ENCODE results near the gene TMTC2.

TMTC2 gene

GRCh38 chr12:82682851-82683261, 3.9 kb upstream of the TMTC2 start:
- no peak for FAIRE-seq

GRCh38 chr12:82685790-82686167, 927 bp upstream of the TMTC2 start:
- FAIRE-seq: no peak

GRCh38 chr12:82687021-82688011, 610 bp downstream of the TMTC2 start:
- no peak for FAIRE-seq

DNA sequence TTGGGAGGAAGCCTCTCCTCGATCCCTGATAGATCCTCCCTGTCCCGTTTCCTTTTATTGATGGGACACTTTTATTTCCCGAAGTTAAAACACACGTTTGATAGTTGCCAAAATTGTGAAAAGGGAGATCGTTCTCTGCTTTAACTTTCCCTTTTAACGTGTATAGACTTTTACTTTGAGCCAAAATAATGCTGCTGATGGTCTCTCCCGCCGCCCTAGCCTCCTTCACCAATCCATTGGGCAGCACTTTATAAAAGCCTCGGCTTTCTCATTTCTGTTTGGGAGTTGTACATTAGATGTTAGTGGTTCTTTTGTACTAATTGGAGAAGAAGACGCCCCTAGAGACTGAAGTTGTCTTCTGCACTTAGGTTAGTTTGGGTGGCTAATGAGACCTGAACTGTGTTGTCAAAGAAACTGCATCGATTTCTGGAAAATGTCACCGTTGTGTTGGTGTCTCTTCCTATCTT, 1.4 kb downstream of the TMTC2 start:
- no peak for FAIRE-seq

- FAIRE-seq: no peak
Observed at GRCh38 chr12:82688596-82688995, 1.9 kb downstream of the TMTC2 start.

GRCh38 chr12:82690006-82690405, 3.3 kb downstream of the TMTC2 start:
- FAIRE-seq: no peak

- FAIRE-seq: no peak
Observed at GRCh38 chr12:82691513-82691912, 4.8 kb downstream of the TMTC2 start.

- no peak for FAIRE-seq
Observed at GRCh38 chr12:82694276-82694675, 7.6 kb downstream of the TMTC2 start.

GRCh38 chr12:82694970-82695369, 8.3 kb downstream of the TMTC2 start:
- no peak for FAIRE-seq

- no peak for FAIRE-seq
Observed at GRCh38 chr12:82695531-82695930, 8.8 kb downstream of the TMTC2 start.

DNA sequence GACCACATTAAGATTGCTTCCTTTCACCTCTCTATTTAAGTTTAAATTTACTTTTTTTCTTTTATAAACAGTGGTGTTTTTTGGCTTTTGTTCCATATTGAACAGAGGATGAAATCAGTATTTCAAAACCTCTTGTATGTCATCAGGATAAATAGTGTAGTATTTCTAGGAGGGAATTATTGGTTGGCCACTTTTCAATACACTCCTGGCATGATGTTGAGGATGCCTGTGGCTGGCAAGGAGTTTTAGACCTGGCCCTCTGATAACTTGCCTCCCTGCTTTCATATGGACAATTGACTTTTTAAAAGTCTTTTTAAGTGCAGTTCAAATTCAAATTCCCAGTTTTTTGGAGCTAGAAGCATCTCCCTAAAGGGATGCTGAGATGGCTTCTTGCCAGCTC, 9.8 kb downstream of the TMTC2 start:
- no peak for FAIRE-seq

DNA sequence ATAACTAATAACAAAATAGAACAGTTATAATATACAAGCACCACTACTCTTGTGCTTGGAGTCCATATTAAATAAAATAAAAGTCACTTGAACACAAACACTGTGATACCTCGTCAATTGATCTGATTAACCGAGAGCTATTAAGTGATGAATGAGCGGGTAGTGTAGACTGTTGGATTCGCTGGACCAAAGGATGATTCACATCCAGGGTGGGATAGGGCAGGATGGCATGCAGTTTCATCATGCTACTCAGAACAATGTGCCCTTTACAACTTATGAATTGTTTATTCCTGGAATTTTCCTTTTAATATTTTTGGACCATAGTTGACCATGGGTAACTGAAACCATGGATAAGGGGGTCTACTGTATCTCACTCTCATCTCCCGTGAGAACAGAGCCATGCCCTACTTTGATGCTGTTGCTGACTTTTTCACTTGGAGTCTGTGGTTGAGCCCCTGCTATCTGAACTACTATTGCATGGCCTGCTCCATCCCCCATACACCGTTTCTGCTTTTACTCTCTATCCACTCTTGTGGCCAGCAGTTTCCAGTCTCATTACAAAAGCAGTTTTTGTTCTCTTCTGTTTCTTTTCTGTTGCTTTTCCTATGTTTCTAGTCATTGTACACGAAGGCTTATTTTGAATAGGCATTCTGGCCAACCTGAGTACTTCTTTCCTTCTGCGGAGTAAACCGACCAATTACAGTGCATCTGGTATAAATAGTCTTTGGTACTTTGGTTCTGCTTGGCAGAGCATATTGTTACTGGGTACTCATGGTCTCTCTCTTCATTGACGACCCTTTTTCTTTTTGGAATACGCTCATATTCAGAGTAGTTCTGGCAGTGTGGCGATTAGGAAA, 12.2 kb downstream of the TMTC2 start:
- no peak for FAIRE-seq

DNA sequence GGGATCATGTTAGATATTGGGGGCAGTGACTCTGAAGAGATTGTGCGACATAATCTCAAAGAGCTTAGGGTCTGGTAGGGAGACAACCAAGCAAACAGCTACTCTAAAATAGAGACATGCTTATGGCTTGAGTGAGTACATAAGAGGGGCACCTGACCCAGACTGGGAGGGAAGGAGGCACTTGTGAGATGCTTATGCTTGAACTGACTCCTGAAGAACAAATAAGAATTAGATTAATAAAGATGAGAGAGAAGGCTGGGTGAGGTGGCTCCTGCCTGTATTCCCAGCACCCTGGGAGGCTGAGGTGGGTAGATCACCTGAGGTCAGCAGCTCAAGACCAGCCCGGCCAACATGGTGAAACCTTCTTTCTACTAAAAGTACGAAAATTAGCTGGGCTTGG, 19.1 kb downstream of the TMTC2 start:
- no peak for FAIRE-seq

DNA sequence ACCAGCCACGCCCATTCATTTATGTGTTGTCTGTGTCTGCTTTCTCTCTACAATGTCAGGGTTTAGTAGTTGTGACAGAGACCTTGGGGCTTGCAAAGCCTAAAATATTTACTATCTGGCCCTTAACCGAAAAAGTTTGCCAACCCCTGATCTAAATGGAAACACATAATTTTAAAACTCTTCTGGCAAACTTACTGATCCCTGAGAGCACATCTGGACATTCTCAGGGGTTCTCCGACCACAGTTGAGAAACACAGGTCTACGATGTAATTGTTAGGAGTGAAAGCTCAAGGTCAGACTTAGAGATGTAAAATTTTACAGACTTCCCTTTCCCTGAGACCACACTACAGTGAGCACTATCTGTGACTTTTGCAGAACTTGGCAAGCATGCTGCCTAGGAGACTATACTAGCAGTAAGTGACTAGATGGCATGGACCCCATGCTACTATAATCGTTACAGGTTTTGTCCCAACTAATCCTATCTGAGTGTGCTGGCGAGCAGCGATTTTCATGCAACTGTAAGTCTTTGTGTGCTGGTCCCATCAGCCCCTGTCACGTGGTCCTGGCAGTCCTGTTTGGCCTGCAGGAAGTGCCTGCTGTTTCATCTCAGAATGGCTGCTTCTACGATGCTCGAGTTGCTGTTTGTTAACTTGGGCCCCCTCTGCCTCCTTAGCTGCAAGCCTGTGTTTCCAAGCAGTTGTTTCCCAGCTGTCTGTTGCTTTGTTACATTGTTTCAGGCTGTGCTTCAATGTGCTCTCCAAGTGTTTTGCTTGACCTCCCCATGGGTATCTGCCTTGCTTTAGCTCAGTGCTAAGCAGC, 21.6 kb downstream of the TMTC2 start:
- FAIRE-seq: no peak

GRCh38 chr12:82709794-82710355, 23.2 kb downstream of the TMTC2 start:
- FAIRE-seq: no peak

- FAIRE-seq: no peak
Observed at GRCh38 chr12:82710741-82711140, 24.0 kb downstream of the TMTC2 start.

DNA sequence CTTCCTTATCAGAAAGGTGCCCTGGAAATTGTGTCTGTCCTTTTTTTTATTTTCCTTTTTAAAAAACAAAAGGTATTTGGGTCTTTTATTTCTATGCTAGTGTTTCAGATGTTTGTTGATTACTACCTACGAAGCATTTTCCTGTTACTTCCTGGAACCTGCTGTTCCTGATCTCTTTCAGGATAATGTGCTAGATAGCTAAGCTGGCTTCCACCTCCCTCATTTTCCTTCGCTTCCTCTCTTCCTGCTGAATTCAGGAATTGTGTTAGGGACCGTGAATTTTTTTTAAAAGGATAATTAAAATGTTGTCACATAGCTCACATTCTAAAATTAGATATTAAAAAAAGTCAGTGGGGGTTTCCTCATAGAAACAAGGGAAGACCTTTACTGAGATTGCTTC, 27.7 kb downstream of the TMTC2 start:
- FAIRE-seq: no peak

DNA sequence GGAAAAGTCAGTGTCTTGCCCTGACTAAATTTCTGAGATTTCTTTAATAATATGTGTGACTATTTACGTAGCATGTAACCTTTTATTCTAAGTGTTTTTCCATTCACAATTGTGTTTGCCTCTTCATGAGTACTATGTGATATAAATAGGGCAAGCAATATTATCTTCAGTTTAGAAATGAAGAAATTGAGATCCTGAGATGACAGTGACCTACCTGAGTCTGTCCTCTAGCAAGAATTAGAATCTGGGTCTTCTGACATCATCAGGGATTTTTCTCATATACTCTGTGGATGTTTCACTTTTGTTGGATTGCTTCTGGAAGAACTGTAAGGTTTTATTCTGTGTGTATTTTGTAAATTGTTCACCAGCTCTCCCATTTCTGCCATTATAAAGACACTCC, 35.0 kb downstream of the TMTC2 start:
- FAIRE-seq: no peak

- FAIRE-seq: no peak
Observed at GRCh38 chr12:82723093-82723492, 36.4 kb downstream of the TMTC2 start.

DNA sequence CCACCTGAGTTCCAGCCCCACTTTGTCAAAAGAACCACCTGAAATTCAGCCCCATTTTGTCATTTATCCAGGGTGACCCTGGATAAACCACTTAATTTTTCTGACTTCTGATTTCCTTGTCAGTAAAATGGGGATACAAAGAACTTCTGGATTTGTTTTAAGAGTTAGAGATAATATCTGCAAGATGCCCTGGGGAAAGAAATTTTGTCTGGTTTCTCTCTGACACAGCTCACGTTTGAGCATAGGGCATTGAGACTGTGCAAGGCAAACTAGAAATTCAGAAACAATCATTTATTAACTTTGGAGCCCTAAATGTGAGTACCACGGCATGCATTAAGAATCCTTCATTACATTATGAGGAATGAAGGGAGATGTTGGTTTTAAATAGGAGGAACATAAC, 37.2 kb downstream of the TMTC2 start:
- no peak for FAIRE-seq

GRCh38 chr12:82725741-82726140, 39.0 kb downstream of the TMTC2 start:
- FAIRE-seq: no peak

DNA sequence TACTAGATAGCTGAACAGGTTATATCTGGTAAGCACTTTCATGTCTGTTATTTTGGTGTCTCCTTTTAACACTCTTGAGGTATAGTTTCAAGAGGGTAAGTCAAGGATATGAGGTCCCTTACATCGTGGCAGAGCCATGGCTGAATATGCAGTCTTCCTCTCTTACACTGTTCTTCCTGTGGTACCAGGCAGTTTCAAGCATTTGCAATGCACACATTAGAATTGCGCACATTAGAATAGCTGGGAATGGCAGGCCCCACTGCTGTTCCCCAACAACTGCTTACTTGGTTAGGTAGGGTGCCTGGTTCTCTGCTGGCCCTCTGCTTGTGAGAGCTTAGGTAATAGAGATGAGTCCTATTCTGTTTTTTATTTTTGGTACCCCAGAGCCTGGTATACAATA, 41.2 kb downstream of the TMTC2 start:
- no peak for FAIRE-seq
